DND-41 (cell line): Measurements from ENCODE around the gene NAXD.

ENCODE experiments used
- EZH2 ChIP-seq: IDR thresholded peaks from 3 replicates; pipeline ENCODE4 v1.6.1; 2012; ENCODE audit warnings: borderline replicate concordance, low read depth, mild to moderate bottlenecking, moderate library complexity, low read length, inconsistent platforms; ENCODE audit not compliant: severe bottlenecking
- TF ChIP-seq, protein P1 (sequence below): IDR thresholded peaks from 2 replicates; pipeline ENCODE4 v1.5.1; 2012; ENCODE audit warnings: borderline replicate concordance, low read length, moderate library complexity, mild to moderate bottlenecking; ENCODE audit not compliant: poor library complexity, severe bottlenecking; ENCODE audit errors: extremely low read depth

DNA sequence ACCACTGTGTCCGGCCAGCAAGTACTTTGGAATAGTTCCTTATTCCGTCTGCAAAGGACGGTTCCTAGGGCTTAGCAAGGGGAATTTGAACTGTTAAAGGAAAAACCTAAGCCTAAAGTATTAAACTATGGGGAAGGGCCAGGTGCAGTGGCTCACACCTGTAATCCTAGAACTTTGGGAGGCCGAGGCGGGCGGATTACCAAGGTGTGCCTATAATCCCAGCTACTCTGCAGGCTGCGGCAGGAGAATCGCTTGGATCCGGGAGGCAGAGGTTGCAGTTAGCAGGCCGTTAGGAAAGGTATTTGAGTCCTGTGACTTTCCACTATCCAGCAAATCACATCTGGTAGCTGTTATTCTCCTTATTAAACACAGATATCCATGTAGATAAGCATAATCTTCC lies 44.5 kb upstream of the NAXD start:
- TF ChIP-seq, protein P1, sequence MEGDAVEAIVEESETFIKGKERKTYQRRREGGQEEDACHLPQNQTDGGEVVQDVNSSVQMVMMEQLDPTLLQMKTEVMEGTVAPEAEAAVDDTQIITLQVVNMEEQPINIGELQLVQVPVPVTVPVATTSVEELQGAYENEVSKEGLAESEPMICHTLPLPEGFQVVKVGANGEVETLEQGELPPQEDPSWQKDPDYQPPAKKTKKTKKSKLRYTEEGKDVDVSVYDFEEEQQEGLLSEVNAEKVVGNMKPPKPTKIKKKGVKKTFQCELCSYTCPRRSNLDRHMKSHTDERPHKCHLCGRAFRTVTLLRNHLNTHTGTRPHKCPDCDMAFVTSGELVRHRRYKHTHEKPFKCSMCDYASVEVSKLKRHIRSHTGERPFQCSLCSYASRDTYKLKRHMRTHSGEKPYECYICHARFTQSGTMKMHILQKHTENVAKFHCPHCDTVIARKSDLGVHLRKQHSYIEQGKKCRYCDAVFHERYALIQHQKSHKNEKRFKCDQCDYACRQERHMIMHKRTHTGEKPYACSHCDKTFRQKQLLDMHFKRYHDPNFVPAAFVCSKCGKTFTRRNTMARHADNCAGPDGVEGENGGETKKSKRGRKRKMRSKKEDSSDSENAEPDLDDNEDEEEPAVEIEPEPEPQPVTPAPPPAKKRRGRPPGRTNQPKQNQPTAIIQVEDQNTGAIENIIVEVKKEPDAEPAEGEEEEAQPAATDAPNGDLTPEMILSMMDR, result no peak
- TF ChIP-seq EZH2, result no peak
